Hepatocyte (in vitro differentiated cells): ENCODE measurements around the gene SPCS1. TPM values are rescaled to one million over a fixed set of nuclear protein-coding genes. Genes with fewer than 3 reads are reported as not detected.

Source experiments
- DNase-seq: peaks from one replicate; pipeline ENCODE4 v3.0.0-alpha.2; 2016; ENCODE audit warnings: low spot score
- H2AFZ ChIP-seq: fragments of 200-600 bp; sonication (generic); 2 replicates; pipeline ENCODE4 v1.6.0; 2016; ENCODE audit warnings: antibody characterized with exemption, mild to moderate bottlenecking
- H3K27ac ChIP-seq: fragments of 200-600 bp; sonication (generic); 2 replicates; pipeline ENCODE4 v1.5.1; 2016; ENCODE audit warnings: mild to moderate bottlenecking
- H3K27me3 ChIP-seq: fragments of 200-600 bp; sonication (generic); 2 replicates; pipeline ENCODE4 v1.6.1; 2016
- H3K36me3 ChIP-seq: fragments of 200-600 bp; sonication (generic); replicated peaks from 2 replicates; pipeline ENCODE4 v1.5.1; 2016; ENCODE audit warnings: low read depth; ENCODE audit not compliant: insufficient read depth
- H3K4me1 ChIP-seq: fragments of 200-600 bp; sonication (generic); 2 replicates; pipeline ENCODE4 v1.5.1; 2016; ENCODE audit warnings: mild to moderate bottlenecking, moderate library complexity; ENCODE audit not compliant: insufficient read depth
- H3K4me2 ChIP-seq: fragments of 200-600 bp; sonication (generic); 2 replicates; pipeline ENCODE4 v1.6.0; 2016
- H3K4me3 ChIP-seq: fragments of 200-600 bp; sonication (generic); 2 replicates; pipeline ENCODE4 v1.5.1; 2016; ENCODE audit warnings: mild to moderate bottlenecking
- H3K79me2 ChIP-seq: fragments of 200-600 bp; sonication (generic); 2 replicates; pipeline ENCODE4 v1.6.0; 2017; ENCODE audit warnings: mild to moderate bottlenecking
- H3K9me2 ChIP-seq: fragments of 200-600 bp; sonication (generic); replicated peaks from 2 replicates; pipeline ENCODE4 v1.6.0; 2017; ENCODE audit warnings: mild to moderate bottlenecking; ENCODE audit not compliant: insufficient read depth
- H3K9me3 ChIP-seq: fragments of 200-600 bp; sonication (generic); 2 replicates; pipeline ENCODE4 v1.5.1; 2016; ENCODE audit warnings: low read depth, mild to moderate bottlenecking
- H4K20me1 ChIP-seq: fragments of 200-600 bp; sonication (generic); 2 replicates; pipeline ENCODE4 v1.6.0; 2016; ENCODE audit warnings: mild to moderate bottlenecking; ENCODE audit not compliant: insufficient read depth, poor library complexity, severe bottlenecking
- EZH2 ChIP-seq: fragments of 200-600 bp; sonication (generic); IDR thresholded peaks from 2 replicates; pipeline ENCODE4 v1.6.1; 2016; ENCODE audit warnings: antibody characterized with exemption, mild to moderate bottlenecking, borderline replicate concordance
- EZH2phosphoT487 ChIP-seq: fragments of 200-600 bp; sonication (generic); IDR thresholded peaks from one replicate; pipeline ENCODE4 v1.6.1; 2018; ENCODE audit warnings: antibody characterized with exemption, mild to moderate bottlenecking, low read depth, moderate library complexity; ENCODE audit not compliant: unreplicated experiment, severe bottlenecking
- WGBS: methylation state at CpG from one replicate; pipeline ENCODE4 v1.1.6; 2016; ENCODE audit warnings: low lambda C conversion rate; ENCODE audit errors: missing lambda C conversion rate; 5-methylcytosine and 5-hydroxymethylcytosine counted together
- polyA plus RNA-seq: library from polyadenylated mRNA; unstranded; fragments of >200 nt; fragmentation: Nextera tagmentation; extraction: Ambion mirVana; gene quantifications from 2 replicates; pipeline ENCODE4 v1.2.1, GENCODE V29; 2016
- total RNA-seq: library from RNA; depleted of rRNA; stranded (reverse); fragments of >200 nt; gene quantifications from 2 replicates; pipeline ENCODE4 v1.2.3, GENCODE V29; 2014
- TF ChIP-seq, protein P1 (sequence below): fragments of 200-600 bp; sonication (generic); IDR thresholded peaks from 2 replicates; pipeline ENCODE4 v1.5.1; 2016; ENCODE audit warnings: antibody characterized with exemption, mild to moderate bottlenecking; ENCODE audit not compliant: poor library complexity

Gene SPCS1
- total and polyA plus RNA-seq, 2 experiments from 2014 or later: 158 to 219 TPM

DNA sequence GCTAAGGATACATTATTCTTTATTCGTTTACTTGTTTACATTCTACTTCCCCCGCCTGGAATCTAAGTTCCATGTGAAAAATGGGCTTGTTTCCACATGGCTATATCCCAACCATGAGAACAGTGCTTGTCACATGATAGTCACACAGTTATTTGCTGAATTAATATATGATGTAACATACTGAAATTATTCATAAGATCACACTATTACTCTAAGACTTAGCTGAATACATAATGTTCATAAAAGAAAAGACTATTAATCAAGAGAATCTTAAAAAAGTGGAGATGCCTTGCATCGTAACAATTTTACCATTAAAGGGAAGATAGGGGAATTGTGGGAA lies 26.7 kb upstream of the SPCS1 start:
- Histone ChIP-seq H2AFZ (no peak overlapping the region), H3K36me3 (no peaks in the 10 kb centered on the region), H3K79me2 (peaks cover 85% of the 10 kb centered on the region), H4K20me1 (peaks cover 5% of the 10 kb centered on the region), H3K27ac (no peak overlapping the region), H3K27me3 (no peaks in the 10 kb centered on the region), H3K4me2 (no peak overlapping the region), H3K9me2 (no peaks in the 10 kb centered on the region), H3K4me3 (no peak overlapping the region), H3K9me3 (no peaks in the 10 kb centered on the region), H3K4me1 (peaks cover 15% of the 10 kb centered on the region)
- 95% methylated on average over 3 of the region's 3 CpGs for WGBS
- TF ChIP-seq, protein P1, sequence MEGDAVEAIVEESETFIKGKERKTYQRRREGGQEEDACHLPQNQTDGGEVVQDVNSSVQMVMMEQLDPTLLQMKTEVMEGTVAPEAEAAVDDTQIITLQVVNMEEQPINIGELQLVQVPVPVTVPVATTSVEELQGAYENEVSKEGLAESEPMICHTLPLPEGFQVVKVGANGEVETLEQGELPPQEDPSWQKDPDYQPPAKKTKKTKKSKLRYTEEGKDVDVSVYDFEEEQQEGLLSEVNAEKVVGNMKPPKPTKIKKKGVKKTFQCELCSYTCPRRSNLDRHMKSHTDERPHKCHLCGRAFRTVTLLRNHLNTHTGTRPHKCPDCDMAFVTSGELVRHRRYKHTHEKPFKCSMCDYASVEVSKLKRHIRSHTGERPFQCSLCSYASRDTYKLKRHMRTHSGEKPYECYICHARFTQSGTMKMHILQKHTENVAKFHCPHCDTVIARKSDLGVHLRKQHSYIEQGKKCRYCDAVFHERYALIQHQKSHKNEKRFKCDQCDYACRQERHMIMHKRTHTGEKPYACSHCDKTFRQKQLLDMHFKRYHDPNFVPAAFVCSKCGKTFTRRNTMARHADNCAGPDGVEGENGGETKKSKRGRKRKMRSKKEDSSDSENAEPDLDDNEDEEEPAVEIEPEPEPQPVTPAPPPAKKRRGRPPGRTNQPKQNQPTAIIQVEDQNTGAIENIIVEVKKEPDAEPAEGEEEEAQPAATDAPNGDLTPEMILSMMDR: no peak
- TF ChIP-seq EZH2phosphoT487 (no peak), EZH2 (no peak)
- no peak for DNase-seq

DNA sequence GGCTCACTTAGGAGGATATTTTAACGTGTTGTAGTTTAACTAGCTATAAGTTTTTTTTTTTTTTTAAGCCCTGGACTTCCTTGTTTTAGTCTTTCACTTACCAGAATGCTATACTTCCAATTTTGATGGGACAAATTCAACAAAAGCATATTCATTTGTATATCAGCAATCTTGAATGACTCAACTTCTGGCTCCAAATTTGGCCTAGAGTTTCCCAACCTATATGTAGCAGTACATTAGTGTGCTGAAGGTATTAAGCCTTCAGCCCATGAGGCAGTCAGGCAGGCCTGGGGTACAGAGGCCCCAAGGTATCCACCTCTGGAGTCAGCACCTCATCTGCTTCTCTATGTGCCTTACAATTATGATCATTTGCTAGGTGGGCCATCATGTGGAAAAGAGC lies 26.1 kb upstream of the SPCS1 start:
- no peaks in the 10 kb centered on the region for H3K27me3 ChIP-seq
- H3K4me1 ChIP-seq: peaks cover 20% of the 10 kb centered on the region
- H3K9me2 ChIP-seq: no peaks in the 10 kb centered on the region
- no peak for DNase-seq
- H2AFZ ChIP-seq: no peak overlapping the region
- no peak overlapping the region for H3K27ac ChIP-seq
- TF ChIP-seq, protein P1: no peak
- no peak for TF ChIP-seq EZH2
- peaks cover 5% of the 10 kb centered on the region for H4K20me1 ChIP-seq
- H3K9me3 ChIP-seq: no peaks in the 10 kb centered on the region
- no peaks in the 10 kb centered on the region for H3K36me3 ChIP-seq
- WGBS: 91% methylated on average over 1 of the region's 1 CpG
- H3K4me3 ChIP-seq: no peak overlapping the region
- no peak overlapping the region for H3K4me2 ChIP-seq
- H3K79me2 ChIP-seq: peaks cover 88% of the 10 kb centered on the region

DNA sequence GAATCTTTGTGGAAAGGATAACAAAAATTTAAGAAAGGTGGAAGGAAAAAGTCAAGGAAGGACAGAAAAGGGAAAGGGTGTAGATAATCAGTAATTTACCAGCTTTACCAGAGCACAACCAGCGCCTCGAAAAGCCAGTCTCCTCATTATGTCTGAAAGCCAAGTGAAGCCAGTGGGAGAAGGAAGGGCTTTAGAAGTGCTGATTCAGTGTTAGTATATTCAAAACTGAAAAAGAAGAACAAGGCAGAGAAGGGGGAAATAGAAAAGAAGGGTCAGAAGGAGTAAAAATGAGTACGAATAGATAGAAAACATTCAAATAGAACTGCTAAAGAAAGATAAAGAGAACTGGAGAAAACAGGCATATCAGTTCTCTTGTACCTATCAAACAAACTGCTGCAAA lies 24.3 kb upstream of the SPCS1 start:
- Histone ChIP-seq H3K9me2 (no peaks in the 10 kb centered on the region), H3K36me3 (no peaks in the 10 kb centered on the region), H2AFZ (no peak overlapping the region), H3K9me3 (no peaks in the 10 kb centered on the region), H4K20me1 (peaks cover 5% of the 10 kb centered on the region), H3K27me3 (no peaks in the 10 kb centered on the region), H3K27ac (peak overlapping the region; percentile 66), H3K4me2 (peak overlapping the region; percentile 10), H3K4me3 (no peak overlapping the region), H3K4me1 (peaks cover 20% of the 10 kb centered on the region), H3K79me2 (peaks cover 89% of the 10 kb centered on the region)
- no peak for TF ChIP-seq EZH2
- TF ChIP-seq, protein P1: no peak
- TF ChIP-seq EZH2phosphoT487: no peak
- no peak for DNase-seq
- WGBS: 90% methylated on average over 3 of the region's 3 CpGs

DNA sequence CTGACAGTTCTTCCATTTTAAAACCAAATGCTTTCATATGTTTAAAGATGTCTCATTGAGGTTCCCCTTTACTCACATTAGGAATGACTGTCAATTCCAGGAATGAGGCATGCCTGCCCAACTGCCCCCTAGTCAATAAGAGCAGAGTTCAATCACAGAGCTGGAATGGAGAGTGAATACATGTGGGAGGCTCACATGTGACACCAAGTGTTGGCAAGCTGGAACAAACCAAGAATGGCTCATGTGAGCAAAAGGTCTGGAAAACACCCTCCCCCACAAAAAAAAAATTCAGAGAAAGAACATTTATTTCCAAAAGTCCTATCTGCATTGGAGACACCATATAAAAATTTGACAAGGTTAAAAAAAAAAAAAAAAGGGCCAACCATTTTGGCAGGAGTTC lies 23.9 kb upstream of the SPCS1 start:
- H3K9me3 ChIP-seq: no peaks in the 10 kb centered on the region
- peaks cover 24% of the 10 kb centered on the region for H3K4me1 ChIP-seq
- no peak overlapping the region for H3K4me3 ChIP-seq
- H3K9me2 ChIP-seq: no peaks in the 10 kb centered on the region
- H3K27me3 ChIP-seq: no peaks in the 10 kb centered on the region
- TF ChIP-seq, protein P1: peak; percentile 26
- no peak for TF ChIP-seq EZH2phosphoT487
- DNase-seq: peak; percentile 67
- H3K79me2 ChIP-seq: peaks cover 91% of the 10 kb centered on the region
- no peaks in the 10 kb centered on the region for H3K36me3 ChIP-seq
- H2AFZ ChIP-seq: no peak overlapping the region
- peak overlapping the region; percentile 10 for H3K4me2 ChIP-seq
- H3K27ac ChIP-seq: peak overlapping the region; percentile 66
- peaks cover 5% of the 10 kb centered on the region for H4K20me1 ChIP-seq
